Stimulated activated CD8-positive, alpha-beta memory T cell treated with anti-CD3 and anti-CD28 coated beads, Interleukin-15, amount 100 ng/mL, for 1 hour (primary cell): Measurements from ENCODE around the gene COPS6.

ENCODE experiments used
- DNase-seq: peaks from one replicate; pipeline ENCODE4 v3.0.0-alpha.2; 2020; ENCODE audit warnings: low read depth

Gene COPS6

GRCh38 chr7:100080907-100081534 is 7.7 kb upstream of the COPS6 start:
- DNase-seq, result no peak

GRCh38 chr7:100081535-100082102 is 7.2 kb upstream of the COPS6 start, which contains the start of gene ZNF3:
Gene ZNF3, minus strand, starts transcription at chr7:100081723. Its CDS starts 4,366 bp downstream, at chr7:100077357.
- peak; percentile 95 for DNase-seq

DNA sequence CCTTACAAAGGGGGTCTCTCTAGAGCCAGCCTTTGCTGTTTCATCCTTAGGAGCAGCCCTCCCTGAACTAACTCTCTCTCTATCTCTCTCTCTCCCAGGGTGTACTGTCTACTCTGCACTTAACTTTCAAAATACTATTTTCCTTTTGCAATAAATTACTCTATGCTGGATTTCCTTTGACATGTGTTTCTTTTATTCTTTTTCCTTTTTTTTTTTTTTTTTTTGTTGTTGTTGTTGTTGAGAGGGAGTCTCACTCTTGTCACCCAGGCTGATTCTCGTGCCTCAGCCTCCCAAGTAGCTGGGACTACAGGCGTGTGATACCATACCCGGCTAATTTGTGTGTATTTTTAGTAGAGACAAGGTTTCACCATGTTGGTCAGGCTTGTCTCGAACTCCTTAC is 5.8 kb upstream of the COPS6 start:
- DNase-seq, result no peak

GRCh38 chr7:100085515-100085914 is 3.3 kb upstream of the COPS6 start:
- DNase-seq, result no peak

DNA sequence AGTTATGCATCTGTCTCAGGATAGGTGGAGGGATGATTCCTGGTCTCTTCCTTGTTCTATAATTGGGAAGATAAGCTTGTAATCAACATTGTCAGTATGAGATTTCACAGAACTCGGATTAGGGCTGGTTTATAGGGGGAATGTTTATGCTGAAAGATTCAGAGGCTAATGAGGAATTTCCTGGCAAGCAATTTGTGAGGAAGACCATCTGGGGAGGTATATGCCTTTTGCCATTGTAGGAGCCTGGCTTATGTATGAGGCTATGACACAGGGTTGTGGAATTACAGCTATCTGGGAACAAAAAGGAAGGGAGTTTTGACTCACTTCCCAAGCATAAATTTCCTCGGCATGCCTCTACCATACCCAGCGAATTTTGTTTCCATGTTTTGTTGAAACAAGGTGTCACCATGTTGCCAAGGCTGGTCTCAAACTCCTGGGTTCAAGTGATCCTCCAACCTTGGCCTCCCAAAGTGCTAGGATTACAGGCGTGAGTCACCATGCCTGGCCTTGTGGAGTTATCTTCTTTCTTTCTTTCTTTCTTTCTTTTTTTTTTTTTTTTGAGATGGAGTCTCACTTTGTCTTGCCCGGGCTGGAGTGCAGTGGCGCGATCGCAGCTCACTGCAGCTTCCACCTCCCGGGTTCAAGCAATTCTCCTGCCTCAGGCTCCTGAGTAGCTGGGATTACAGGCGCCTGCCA is 1.6 kb upstream of the COPS6 start:
- no peak for DNase-seq

- DNase-seq, result no peak
Observed at GRCh38 chr7:100088095-100088620, 611 bp upstream of the COPS6 start.

DNA sequence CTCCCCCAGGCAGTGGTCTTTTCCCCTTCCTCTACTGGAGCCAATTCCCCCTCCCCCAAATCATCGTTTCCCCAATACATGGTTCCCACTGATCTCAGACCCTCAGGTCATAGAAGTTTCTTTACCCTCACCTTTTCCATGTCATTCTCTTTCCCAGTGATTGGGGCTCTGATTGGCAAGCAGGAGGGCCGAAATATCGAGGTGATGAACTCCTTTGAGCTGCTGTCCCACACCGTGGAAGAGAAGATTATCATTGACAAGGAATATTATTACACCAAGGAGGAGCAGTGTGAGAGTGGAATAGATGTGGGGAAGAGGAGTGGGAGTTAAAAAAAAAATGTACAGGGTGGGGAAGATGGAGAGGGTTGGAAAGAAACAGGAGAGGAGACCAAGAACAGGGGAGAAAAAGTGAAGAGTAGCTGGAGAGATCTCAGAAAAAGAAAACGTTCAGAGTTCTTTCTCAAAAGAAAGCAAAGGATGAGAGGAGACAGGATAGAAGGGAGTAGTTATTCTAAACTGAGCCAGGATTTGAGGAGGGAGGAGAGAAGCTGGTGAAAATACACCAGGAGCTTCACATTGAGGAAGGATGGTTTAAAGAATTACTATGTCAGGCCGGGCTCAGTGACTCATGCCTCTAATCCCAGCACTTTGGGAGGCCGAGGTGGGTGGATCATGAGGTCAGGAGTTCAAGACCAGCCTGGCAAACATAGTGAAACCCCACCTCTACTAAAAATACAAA is 858 bp downstream of the COPS6 start:
- no peak for DNase-seq

DNA sequence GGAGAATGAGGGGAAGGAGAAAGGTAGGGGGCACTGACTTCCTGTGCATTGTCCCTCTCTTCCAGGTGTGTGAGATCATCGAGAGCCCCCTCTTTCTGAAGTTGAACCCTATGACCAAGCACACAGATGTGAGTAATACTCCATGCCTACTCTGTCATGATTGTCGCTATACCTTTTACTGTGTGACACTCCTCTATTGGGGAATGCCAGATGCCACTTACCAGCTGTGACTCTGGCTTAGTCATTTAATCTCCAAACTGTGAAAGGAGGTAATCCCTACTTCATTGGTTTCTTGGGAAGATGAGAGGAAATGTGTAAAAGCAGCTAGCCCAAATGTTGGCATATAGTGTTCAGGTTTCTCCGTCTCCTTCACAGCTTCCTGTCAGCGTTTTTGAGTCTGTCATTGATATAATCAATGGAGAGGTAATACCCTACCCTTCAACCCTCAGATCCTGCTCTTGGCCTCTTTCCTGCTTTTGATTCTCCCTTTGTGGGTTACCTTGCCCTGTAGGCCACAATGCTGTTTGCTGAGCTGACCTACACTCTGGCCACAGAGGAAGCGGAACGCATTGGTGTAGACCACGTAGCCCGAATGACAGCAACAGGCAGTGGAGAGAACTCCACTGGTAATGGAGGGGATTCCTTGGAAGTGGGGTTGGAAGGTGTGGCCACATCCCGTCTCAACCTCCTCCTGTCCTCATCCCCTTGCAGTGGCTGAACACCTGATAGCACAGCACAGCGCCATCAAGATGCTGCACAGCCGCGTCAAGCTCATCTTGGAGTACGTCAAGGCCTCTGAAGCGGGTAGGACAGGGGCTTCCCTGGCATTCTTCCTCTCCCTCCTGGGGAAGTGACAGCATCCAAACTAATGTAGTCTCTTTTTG is 2.0 kb downstream of the COPS6 start:
- DNase-seq, result no peak

DNA sequence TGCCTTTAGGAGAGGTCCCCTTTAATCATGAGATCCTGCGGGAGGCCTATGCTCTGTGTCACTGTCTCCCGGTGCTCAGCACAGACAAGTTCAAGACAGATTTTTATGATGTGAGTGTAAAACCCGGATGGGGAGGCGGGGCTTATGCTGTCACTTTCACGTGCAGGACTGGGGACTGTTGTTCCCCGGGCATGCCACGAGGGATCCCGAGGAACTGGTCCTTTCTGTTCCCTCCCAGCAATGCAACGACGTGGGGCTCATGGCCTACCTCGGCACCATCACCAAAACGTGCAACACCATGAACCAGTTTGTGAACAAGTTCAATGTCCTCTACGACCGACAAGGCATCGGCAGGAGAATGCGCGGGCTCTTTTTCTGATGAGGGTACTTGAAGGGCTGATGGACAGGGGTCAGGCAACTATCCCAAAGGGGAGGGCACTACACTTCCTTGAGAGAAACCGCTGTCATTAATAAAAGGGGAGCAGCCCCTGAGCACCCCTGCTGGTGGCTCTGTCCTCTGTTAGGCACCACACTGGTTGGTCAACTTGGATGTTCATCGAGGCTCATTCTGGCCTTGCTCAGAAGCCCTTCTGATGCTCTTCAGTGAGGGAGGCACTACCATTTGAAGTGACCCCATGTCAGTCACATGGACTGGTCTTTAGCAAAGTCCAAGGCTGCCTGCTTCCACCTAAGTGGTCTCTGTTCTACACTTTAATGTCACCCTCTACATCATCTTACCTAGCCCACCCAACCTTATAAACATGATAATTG is 2.8 kb downstream of the COPS6 start:
- no peak for DNase-seq

GRCh38 chr7:100093054-100093453 is 4.3 kb downstream of the COPS6 start:
- DNase-seq, result no peak

DNA sequence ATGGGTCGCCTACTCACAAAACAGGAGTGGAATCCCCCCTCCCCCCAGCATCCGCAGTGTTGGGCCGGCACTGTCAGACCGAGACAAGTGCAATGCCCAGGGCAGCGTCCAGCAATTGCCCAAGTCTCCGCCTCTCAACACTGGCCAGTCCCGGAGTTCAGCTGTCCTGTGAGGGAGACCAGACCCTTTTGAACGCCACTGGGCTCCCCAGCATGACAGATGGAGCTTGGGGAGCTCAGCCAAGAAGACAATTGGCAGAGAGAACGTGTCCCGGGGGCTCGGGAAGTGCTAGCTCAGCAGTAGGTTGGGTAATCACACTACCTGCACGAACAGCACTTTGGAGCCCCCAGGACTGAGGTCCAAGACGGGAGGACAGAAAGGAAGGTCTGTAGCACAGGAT is 4.7 kb downstream of the COPS6 start:
- no peak for DNase-seq

DNA sequence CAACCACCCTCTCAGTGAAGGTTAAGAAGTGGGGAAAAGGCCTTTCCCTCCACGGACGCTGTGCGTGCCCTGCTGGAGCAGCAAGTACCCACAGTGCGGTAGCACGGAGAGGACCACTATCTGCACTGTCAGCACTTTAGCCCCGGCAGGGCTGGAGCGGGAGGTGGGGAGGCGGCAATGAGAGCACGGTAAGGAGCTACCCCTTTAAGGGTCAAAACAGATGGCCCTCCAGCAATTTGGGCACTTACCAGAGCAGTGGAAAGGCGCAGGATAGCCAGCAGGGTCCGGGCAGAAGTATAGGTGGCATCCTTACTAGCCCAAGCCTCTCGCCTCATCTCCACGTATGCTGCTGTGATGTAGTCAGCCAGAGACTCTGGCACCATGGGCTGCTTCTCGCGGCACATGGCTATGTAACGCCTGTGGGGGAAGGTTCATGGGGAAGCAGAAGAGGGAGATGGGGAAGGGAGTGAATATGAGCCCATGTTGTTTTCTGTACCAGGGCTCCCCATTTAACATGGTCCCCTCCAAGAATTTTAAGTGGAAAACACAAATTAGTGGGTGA is 5.2 kb downstream of the COPS6 start:
- no peak for DNase-seq

GRCh38 chr7:100095289-100095688 is 6.5 kb downstream of the COPS6 start:
- no peak for DNase-seq

DNA sequence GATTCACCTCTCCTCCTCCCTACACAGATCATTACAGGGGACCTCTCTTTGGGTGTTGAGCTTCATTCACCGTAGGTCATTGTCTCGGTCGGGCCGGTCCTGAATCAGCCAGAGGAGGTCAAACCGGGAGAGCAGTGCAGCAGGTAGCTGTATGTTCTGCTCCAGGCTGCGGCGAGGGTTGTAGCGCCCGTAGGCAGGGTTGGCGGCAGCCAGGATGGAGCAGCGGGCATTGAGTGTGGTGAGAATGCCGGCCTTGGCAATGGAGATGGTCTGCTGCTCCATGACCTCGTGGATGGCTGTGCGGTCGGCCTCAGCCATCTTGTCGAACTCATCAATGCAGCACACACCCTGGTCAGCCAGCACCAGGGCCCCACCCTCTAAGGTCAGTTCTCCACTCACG is 6.9 kb downstream of the COPS6 start:
- no peak for DNase-seq

GRCh38 chr7:100098913-100099312 is 10.1 kb downstream of the COPS6 start:
- no peak for DNase-seq

- DNase-seq, result no peak
Observed at GRCh38 chr7:100099452-100099851, 10.7 kb downstream of the COPS6 start.

DNA sequence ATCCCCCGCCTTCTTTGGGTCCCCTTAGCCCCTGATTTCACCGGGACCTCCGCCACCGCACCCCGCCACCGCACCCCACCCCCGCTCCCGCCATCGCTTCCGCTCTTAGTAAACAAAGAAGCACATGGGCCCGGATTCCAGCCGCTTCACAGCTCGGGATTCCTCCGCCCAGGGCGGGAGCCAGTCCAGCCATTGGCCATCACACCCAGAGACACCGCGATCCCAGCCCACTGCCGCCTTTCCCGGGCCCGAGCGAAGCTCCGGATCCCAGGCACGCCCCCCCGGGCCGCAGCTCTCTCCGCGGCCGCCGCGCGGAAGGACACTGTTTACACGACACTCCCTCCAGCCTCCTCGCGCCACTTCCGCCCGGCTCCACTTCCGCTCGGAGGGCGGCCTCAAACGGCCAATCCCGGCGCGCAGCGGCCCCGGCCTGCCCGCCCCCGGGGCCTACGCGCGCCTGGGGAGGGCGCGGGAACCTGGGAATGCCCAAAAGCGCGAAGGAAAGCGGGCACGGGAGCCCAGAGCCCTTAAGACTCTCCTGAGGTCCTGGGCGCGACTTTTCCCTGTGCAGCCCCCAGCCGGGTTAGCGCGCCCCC is 11.7 kb downstream of the COPS6 start:
- DNase-seq, result peak; percentile 62

- DNase-seq, result peak; percentile 90
Observed at GRCh38 chr7:100101016-100101862, 12.5 kb downstream of the COPS6 start, which contains the start of the genes AP4M1 and MCM7. Gene AP4M1, plus strand, starts transcription at chr7:100101643. Its CDS starts 72 bp downstream, at chr7:100101715. Gene MCM7, minus strand, starts transcription at chr7:100101397. Its CDS starts 103 bp downstream, at chr7:100101294.
